GM23338 (cell line): Measurements from ENCODE around the gene EXOC6. TPM values are rescaled to one million over a fixed set of nuclear protein-coding genes. Genes with fewer than 3 reads are reported as not detected.

Source experiments
- ATAC-seq: fragments of 200-7000 bp; cut with Tn5 transposase; 3 replicates; pipeline ENCODE4 v1.9.1; 2020
- DNase-seq: peaks from one replicate; pipeline ENCODE4 v3.0.0-alpha.2; 2015; ENCODE audit warnings: low spot score
- H2AFZ ChIP-seq: fragments of 200-600 bp; sonication (generic); 2 replicates; pipeline ENCODE4 v1.8.0; 2016; ENCODE audit warnings: antibody characterized with exemption, mild to moderate bottlenecking, moderate library complexity
- H3F3A ChIP-seq: fragments of 200-600 bp; sonication (generic); replicated peaks from 2 replicates; pipeline ENCODE4 v1.8.0; 2017; ENCODE audit warnings: antibody characterized with exemption, mixed run types, low read depth
- H3K27ac ChIP-seq: fragments of 200-600 bp; sonication (generic); 2 replicates; pipeline ENCODE4 v1.6.1; 2016; ENCODE audit warnings: low read depth
- H3K27me3 ChIP-seq: fragments of 200-600 bp; sonication (generic); 2 replicates; pipeline ENCODE4 v1.8.0; 2016; ENCODE audit warnings: mild to moderate bottlenecking, mixed run types, moderate library complexity; ENCODE audit not compliant: insufficient read depth
- H3K36me3 ChIP-seq: fragments of 200-600 bp; sonication (generic); 2 replicates; pipeline ENCODE4 v1.8.0; 2016; ENCODE audit warnings: mild to moderate bottlenecking; ENCODE audit not compliant: insufficient read depth
- H3K4me1 ChIP-seq: fragments of 200-600 bp; sonication (generic); 2 replicates; pipeline ENCODE4 v1.8.0; 2016; ENCODE audit warnings: mild to moderate bottlenecking, moderate library complexity; ENCODE audit not compliant: insufficient read depth
- H3K4me2 ChIP-seq: fragments of 200-600 bp; sonication (generic); 2 replicates; pipeline ENCODE4 v1.7.1; 2017; ENCODE audit warnings: mixed run types
- H3K4me3 ChIP-seq: fragments of 200-600 bp; sonication (generic); 2 replicates; pipeline ENCODE4 v1.6.1; 2016; ENCODE audit warnings: mixed run types
- H3K79me2 ChIP-seq: fragments of 200-600 bp; sonication (generic); replicated peaks from 2 replicates; pipeline ENCODE4 v1.8.0; 2017; ENCODE audit warnings: mild to moderate bottlenecking; ENCODE audit not compliant: insufficient read depth
- H3K9me2 ChIP-seq: fragments of 200-600 bp; sonication (generic); 2 replicates; pipeline ENCODE4 v1.8.0; 2017; ENCODE audit not compliant: insufficient read depth
- H4K20me1 ChIP-seq: fragments of 200-600 bp; sonication (generic); replicated peaks from 2 replicates; pipeline ENCODE4 v1.8.0; 2017; ENCODE audit warnings: mild to moderate bottlenecking; ENCODE audit not compliant: insufficient read depth
- H3K27ac Mint-ChIP-seq: 2 replicates; pipeline ENCODE4 v1.8.0; 2020; ENCODE audit warnings: inconsistent platforms, mild to moderate bottlenecking, moderate library complexity, mixed read lengths
- H3K27me3 Mint-ChIP-seq: 3 replicates; pipeline ENCODE4 v1.8.0; 2022; ENCODE audit warnings: low read depth, mild to moderate bottlenecking, moderate library complexity, mixed read lengths, inconsistent platforms; ENCODE audit not compliant: insufficient read depth, poor library complexity
- H3K36me3 Mint-ChIP-seq: 3 replicates; pipeline ENCODE4 v1.8.0; 2021; ENCODE audit warnings: low read depth, mild to moderate bottlenecking, inconsistent platforms, moderate library complexity, mixed read lengths
- H3K4me1 Mint-ChIP-seq: 3 replicates; pipeline ENCODE4 v1.8.0; 2020; ENCODE audit warnings: mild to moderate bottlenecking, inconsistent platforms, mixed read lengths
- H3K4me3 Mint-ChIP-seq: 3 replicates; pipeline ENCODE4 v1.8.0; 2021; ENCODE audit warnings: moderate library complexity, mild to moderate bottlenecking, inconsistent platforms, mixed read lengths
- H3K9me3 Mint-ChIP-seq: 3 replicates; pipeline ENCODE4 v1.8.0; 2020; ENCODE audit warnings: moderate library complexity, mild to moderate bottlenecking, inconsistent platforms, mixed read lengths
- CREB1 ChIP-seq: fragments of 250-450 bp; sonication (Bioruptor Pico); IDR thresholded peaks from 2 replicates; pipeline ENCODE4 v1.5.0; 2020; ENCODE audit warnings: low read depth, mild to moderate bottlenecking, moderate library complexity
- EZH2 ChIP-seq: fragments of 200-600 bp; sonication (generic); IDR thresholded peaks from one replicate; pipeline ENCODE4 v1.8.0; 2017; ENCODE audit warnings: antibody characterized with exemption, mild to moderate bottlenecking, low read depth; ENCODE audit not compliant: unreplicated experiment
- EZH2phosphoT487 ChIP-seq: fragments of 200-600 bp; sonication (generic); IDR thresholded peaks from one replicate; pipeline ENCODE4 v1.8.1; 2018; ENCODE audit warnings: antibody characterized with exemption; ENCODE audit not compliant: unreplicated experiment
- JUNB ChIP-seq: IDR thresholded peaks from one replicate; pipeline ENCODE4 v1.6.1; 2016; ENCODE audit warnings: antibody characterized with exemption; ENCODE audit not compliant: unreplicated experiment
- NANOG ChIP-seq: IDR thresholded peaks from 2 replicates; pipeline ENCODE4 v1.6.1; 2016; ENCODE audit warnings: antibody characterized with exemption, borderline replicate concordance
- POLR2AphosphoS5 ChIP-seq: IDR thresholded peaks from 2 replicates; pipeline ENCODE4 v1.6.1; 2016; ENCODE audit warnings: antibody characterized with exemption, low read depth
- STAT1 ChIP-seq: IDR thresholded peaks from one replicate; pipeline ENCODE4 v1.6.1; 2016; ENCODE audit warnings: antibody characterized with exemption; ENCODE audit not compliant: unreplicated experiment
- ZNF114 ChIP-seq: fragments of 250-450 bp; sonication (Bioruptor Pico); IDR thresholded peaks from 2 replicates; pipeline ENCODE4 v1.5.0; 2020; ENCODE audit warnings: mild to moderate bottlenecking, moderate library complexity
- ZNF331 ChIP-seq: fragments of 250-450 bp; sonication (Bioruptor Pico); IDR thresholded peaks from 2 replicates; pipeline ENCODE4 v1.5.0; 2020; ENCODE audit warnings: low read depth, mild to moderate bottlenecking, moderate library complexity
- polyA plus RNA-seq: library from polyadenylated mRNA; unstranded; fragments of >200 nt; fragmentation: Nextera tagmentation; extraction: Ambion mirVana; gene quantifications from 2 replicates; pipeline ENCODE4 v1.2.1, GENCODE V29; 2016
- total RNA-seq: library from RNA; depleted of rRNA; stranded (reverse); fragments of >200 nt; shearing (Covaris generic); gene quantifications from 2 replicates; pipeline ENCODE4 v1.2.3, GENCODE V29; 2014
- TF ChIP-seq, protein P1 (sequence below): IDR thresholded peaks from one replicate; pipeline ENCODE4 v1.6.1; 2018; ENCODE audit warnings: antibody characterized with exemption; ENCODE audit not compliant: unreplicated experiment
- TF ChIP-seq, protein P2 (sequence below), 2 experiments: fragments of 200-600 bp in 1 of 2; sonication (generic) in 1 of 2; conservative IDR thresholded peaks; 2 replicates each; pipeline versions ENCODE4 v1.5.1 to v1.6.1; 2016 to 2017; ENCODE audit warnings: antibody characterized with exemption in 2 of 2, low read depth in 2 of 2, mild to moderate bottlenecking in 2 of 2, moderate library complexity in 1 of 2
- TF ChIP-seq, protein P3 (sequence below): fragments of 250-450 bp; sonication (Bioruptor Pico); IDR thresholded peaks from 2 replicates; pipeline ENCODE4 v1.5.0; 2020; ENCODE audit warnings: mild to moderate bottlenecking, moderate library complexity
- TF ChIP-seq, protein P4 (sequence below): IDR thresholded peaks from 2 replicates; pipeline ENCODE4 v1.6.1; 2016; ENCODE audit warnings: antibody characterized with exemption

Gene EXOC6
- total and polyA plus RNA-seq, 2 experiments from 2014 or later, result 5.0 to 6.0 TPM

DNA sequence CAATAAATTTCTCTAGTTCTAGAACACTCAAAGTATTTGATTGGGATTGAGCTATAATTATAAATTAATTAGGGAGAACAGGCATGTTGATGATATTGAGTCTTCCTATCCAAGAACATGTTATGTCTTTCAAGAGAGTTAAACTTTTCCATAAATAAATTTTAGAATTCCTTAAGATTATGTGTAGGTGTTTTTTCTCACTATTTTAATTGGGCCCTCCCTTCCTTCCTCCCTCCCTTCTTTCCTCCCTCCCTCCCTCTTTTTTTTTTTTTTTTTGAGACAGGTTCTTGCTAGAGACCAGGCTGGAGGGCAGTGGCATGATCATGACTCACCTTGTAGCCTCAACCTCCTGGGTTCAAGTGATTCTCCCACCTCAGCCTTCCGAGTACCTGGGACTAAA, 20.2 kb downstream of the EXOC6 start (continued):
- no peak for TF ChIP-seq JUNB
- no peak for TF ChIP-seq EZH2
- no peak for TF ChIP-seq ZNF331

DNA sequence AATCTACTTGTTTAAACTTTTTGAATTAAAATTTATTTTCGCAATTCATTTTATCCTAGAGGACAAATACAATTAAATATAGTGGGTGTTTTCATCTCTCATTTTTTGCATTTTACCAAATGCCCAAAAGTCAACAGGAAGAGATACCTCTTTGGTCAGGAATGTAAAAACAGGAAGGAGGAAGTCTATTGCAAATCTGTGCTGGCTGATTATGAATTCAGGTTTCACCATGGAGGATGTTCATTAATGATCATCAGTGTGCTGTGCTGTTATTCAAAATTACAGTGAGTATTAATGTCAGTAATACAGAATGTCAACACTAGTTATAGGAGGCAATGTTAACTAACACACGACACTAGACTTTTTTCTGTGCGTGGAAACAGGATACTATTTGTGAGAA, 24.7 kb downstream of the EXOC6 start:
- no peak for DNase-seq
- no peaks in the 10 kb centered on the region for H3K79me2 ChIP-seq
- no peak for ATAC-seq

More for the DNA sequence above, 24.7 kb downstream of the EXOC6 start:
- Histone ChIP-seq H2AFZ (no peak overlapping the region), H3F3A (no peaks in the 10 kb centered on the region), H3K27me3 (no peaks in the 10 kb centered on the region), H3K4me1 (no peaks in the 10 kb centered on the region), H3K4me3 (no peak overlapping the region), H3K9me2 (no peaks in the 10 kb centered on the region), H3K4me2 (no peak overlapping the region), H4K20me1 (no peaks in the 10 kb centered on the region), H3K36me3 (no peaks in the 10 kb centered on the region), H3K27ac (no peak overlapping the region)
- H3K4me1 Mint-ChIP-seq, result peaks cover 5% of the 10 kb centered on the region; the same call in 2 of the 3 replicates
- H3K27me3 Mint-ChIP-seq, result no peaks in the 10 kb centered on the region
- no peaks in the 10 kb centered on the region for H3K9me3 Mint-ChIP-seq
- no peak overlapping the region for H3K4me3 Mint-ChIP-seq
- H3K27ac Mint-ChIP-seq, result no peak overlapping the region
- no peaks in the 10 kb centered on the region for H3K36me3 Mint-ChIP-seq
- TF ChIP-seq ZNF331 (no peak), POLR2AphosphoS5 (no peak), JUNB (no peak), STAT1 (no peak), EZH2 (no peak), NANOG (no peak), ZNF114 (CRISPR knock-in tag) (no peak), EZH2phosphoT487 (no peak), CREB1 (no peak)
- TF ChIP-seq, protein P1, sequence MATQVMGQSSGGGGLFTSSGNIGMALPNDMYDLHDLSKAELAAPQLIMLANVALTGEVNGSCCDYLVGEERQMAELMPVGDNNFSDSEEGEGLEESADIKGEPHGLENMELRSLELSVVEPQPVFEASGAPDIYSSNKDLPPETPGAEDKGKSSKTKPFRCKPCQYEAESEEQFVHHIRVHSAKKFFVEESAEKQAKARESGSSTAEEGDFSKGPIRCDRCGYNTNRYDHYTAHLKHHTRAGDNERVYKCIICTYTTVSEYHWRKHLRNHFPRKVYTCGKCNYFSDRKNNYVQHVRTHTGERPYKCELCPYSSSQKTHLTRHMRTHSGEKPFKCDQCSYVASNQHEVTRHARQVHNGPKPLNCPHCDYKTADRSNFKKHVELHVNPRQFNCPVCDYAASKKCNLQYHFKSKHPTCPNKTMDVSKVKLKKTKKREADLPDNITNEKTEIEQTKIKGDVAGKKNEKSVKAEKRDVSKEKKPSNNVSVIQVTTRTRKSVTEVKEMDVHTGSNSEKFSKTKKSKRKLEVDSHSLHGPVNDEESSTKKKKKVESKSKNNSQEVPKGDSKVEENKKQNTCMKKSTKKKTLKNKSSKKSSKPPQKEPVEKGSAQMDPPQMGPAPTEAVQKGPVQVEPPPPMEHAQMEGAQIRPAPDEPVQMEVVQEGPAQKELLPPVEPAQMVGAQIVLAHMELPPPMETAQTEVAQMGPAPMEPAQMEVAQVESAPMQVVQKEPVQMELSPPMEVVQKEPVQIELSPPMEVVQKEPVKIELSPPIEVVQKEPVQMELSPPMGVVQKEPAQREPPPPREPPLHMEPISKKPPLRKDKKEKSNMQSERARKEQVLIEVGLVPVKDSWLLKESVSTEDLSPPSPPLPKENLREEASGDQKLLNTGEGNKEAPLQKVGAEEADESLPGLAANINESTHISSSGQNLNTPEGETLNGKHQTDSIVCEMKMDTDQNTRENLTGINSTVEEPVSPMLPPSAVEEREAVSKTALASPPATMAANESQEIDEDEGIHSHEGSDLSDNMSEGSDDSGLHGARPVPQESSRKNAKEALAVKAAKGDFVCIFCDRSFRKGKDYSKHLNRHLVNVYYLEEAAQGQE, result no peak
- TF ChIP-seq, protein P2, sequence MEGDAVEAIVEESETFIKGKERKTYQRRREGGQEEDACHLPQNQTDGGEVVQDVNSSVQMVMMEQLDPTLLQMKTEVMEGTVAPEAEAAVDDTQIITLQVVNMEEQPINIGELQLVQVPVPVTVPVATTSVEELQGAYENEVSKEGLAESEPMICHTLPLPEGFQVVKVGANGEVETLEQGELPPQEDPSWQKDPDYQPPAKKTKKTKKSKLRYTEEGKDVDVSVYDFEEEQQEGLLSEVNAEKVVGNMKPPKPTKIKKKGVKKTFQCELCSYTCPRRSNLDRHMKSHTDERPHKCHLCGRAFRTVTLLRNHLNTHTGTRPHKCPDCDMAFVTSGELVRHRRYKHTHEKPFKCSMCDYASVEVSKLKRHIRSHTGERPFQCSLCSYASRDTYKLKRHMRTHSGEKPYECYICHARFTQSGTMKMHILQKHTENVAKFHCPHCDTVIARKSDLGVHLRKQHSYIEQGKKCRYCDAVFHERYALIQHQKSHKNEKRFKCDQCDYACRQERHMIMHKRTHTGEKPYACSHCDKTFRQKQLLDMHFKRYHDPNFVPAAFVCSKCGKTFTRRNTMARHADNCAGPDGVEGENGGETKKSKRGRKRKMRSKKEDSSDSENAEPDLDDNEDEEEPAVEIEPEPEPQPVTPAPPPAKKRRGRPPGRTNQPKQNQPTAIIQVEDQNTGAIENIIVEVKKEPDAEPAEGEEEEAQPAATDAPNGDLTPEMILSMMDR (conservative IDR thresholded peaks at IDR 0.05; ENCODE audit: low read depth in 2 of 2), result no peak
- TF ChIP-seq, protein P3, sequence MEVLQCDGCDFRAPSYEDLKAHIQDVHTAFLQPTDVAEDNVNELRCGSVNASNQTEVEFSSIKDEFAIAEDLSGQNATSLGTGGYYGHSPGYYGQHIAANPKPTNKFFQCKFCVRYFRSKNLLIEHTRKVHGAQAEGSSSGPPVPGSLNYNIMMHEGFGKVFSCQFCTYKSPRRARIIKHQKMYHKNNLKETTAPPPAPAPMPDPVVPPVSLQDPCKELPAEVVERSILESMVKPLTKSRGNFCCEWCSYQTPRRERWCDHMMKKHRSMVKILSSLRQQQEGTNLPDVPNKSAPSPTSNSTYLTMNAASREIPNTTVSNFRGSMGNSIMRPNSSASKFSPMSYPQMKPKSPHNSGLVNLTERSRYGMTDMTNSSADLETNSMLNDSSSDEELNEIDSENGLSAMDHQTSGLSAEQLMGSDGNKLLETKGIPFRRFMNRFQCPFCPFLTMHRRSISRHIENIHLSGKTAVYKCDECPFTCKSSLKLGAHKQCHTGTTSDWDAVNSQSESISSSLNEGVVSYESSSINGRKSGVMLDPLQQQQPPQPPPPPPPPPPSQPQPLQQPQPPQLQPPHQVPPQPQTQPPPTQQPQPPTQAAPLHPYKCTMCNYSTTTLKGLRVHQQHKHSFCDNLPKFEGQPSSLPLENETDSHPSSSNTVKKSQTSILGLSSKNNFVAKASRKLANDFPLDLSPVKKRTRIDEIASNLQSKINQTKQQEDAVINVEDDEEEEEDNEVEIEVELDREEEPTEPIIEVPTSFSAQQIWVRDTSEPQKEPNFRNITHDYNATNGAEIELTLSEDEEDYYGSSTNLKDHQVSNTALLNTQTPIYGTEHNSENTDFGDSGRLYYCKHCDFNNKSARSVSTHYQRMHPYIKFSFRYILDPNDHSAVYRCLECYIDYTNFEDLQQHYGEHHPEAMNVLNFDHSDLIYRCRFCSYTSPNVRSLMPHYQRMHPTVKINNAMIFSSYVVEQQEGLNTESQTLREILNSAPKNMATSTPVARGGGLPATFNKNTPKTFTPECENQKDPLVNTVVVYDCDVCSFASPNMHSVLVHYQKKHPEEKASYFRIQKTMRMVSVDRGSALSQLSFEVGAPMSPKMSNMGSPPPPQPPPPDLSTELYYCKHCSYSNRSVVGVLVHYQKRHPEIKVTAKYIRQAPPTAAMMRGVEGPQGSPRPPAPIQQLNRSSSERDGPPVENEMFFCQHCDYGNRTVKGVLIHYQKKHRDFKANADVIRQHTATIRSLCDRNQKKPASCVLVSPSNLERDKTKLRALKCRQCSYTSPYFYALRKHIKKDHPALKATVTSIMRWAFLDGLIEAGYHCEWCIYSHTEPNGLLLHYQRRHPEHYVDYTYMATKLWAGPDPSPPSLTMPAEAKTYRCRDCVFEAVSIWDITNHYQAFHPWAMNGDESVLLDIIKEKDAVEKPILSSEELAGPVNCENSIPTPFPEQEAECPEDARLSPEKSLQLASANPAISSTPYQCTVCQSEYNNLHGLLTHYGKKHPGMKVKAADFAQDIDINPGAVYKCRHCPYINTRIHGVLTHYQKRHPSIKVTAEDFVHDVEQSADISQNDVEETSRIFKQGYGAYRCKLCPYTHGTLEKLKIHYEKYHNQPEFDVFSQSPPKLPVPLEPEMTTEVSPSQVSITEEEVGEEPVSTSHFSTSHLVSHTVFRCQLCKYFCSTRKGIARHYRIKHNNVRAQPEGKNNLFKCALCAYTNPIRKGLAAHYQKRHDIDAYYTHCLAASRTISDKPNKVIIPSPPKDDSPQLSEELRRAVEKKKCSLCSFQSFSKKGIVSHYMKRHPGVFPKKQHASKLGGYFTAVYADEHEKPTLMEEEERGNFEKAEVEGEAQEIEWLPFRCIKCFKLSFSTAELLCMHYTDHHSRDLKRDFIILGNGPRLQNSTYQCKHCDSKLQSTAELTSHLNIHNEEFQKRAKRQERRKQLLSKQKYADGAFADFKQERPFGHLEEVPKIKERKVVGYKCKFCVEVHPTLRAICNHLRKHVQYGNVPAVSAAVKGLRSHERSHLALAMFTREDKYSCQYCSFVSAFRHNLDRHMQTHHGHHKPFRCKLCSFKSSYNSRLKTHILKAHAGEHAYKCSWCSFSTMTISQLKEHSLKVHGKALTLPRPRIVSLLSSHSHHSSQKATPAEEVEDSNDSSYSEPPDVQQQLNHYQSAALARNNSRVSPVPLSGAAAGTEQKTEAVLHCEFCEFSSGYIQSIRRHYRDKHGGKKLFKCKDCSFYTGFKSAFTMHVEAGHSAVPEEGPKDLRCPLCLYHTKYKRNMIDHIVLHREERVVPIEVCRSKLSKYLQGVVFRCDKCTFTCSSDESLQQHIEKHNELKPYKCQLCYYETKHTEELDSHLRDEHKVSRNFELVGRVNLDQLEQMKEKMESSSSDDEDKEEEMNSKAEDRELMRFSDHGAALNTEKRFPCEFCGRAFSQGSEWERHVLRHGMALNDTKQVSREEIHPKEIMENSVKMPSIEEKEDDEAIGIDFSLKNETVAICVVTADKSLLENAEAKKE (CRISPR knock-in tag), result no peak
- TF ChIP-seq, protein P4, sequence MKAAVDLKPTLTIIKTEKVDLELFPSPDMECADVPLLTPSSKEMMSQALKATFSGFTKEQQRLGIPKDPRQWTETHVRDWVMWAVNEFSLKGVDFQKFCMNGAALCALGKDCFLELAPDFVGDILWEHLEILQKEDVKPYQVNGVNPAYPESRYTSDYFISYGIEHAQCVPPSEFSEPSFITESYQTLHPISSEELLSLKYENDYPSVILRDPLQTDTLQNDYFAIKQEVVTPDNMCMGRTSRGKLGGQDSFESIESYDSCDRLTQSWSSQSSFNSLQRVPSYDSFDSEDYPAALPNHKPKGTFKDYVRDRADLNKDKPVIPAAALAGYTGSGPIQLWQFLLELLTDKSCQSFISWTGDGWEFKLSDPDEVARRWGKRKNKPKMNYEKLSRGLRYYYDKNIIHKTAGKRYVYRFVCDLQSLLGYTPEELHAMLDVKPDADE, result no peak
